Measurements from ENCODE around the gene RAB33A.

RAB33A gene

DNA sequence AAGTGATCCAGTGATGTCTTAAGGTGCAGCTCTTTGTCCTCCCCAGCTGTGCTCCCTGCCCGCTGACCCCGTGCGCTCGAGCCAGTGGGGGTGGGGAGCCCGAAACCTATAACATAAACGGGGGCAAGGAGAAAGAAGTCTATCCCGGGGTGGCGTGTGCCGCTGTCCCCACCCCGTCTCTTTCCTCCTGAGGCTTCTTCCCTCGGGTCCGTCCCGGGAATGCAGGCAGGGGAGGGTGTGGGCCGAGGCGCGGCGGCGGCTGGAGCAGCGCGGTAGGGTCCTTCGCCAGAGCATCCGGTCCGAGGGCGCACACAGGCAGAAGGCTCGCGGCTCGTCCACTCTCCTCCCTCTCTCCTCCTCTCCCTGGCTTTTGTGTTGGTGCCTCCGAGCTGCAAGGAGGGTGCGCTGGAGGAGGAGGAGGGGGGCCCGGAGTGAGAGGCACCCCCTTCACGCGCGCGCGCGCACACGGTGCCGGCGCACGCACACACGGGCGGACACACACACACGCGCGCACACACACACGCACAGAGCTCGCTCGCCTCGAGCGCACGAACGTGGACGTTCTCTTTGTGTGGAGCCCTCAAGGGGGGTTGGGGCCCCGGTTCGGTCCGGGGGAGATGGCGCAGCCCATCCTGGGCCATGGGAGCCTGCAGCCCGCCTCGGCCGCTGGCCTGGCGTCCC is at the start of gene RAB33A:
Gene RAB33A, plus strand, starts transcription at position 517 of the 681 bp plus-strand sequence. Its CDS starts 101 bp downstream, at position 618.
- peak; percentile 51 for DNase-seq

DNA sequence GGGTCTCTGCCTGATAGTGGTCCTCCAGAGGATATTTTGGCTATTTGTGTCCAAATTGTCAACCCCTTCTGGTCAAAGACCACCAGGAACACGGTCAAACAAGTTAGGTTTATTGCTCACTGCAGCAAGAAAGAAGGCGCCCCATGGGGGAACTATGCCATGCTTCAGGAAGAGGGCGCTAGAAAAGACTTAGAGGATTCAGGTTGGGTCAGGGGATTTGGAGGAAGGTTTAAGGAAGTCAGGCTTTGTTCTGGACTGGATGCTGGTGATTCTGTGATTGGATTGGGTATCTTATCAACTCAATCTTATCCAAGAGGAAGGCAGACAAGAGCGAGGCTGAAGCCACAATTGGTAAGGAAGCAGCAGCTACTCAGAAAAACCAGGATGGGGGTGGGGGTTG is 47.2 kb upstream of the RAB33A start:
- no peak for DNase-seq

DNA sequence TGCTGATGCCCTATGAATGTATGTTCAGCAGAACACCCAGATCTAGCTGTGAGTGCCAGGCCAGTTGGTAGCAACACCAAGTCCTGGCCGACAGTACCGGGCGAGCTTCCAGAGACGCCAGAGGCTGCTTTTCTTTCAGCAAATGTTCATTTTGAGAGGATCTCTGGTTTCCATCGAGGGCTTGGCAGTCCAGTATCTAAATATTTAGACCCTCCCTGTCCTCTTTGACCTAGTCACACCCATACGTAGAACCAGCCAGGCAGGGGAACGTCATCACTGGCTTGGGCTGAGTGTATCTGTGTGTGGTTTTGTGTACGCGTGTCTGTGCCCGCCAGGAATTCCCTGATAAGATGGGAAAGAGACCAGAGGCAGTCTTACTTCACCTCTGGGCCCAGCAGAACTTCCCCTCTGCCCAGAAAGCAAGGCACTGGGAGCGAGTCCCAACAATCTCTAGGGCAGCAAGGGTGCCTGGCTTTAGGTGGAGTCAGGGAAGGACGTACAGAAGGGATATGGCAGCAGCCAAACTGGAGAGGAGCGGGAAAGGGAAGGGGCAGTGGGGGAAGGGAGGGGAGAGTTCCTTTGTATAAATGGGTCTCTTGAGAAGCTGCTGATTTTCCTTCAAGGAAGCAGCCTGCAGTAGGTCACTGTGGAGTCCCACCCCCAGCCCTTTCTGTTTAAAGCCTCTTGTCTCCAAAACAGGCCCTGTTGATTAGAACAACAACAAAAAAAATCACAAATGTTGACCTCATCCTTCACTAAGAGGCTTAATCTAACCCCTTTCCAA is 46.5 kb upstream of the RAB33A start:
- DNase-seq = no peak

DNA sequence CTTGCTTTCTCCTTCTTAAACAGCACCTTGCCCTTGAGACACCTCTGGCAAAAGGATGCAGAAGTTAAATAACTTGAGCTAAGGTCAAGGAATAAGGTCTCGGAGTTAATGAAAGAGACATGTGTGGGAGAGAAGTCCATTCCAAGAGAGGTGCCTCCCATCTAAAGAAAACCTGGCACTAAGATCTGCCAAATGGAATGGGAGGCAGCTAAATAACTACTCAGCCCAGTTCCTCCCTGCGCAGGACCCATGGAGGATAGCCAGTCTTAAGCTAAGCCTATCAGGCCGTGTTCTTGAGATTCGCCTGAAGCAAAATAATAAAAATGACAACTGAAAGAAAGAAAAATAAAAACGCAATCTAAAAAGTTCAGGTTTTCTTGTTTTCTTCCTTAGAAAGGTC is 40.8 kb upstream of the RAB33A start:
- no peak for DNase-seq

DNA sequence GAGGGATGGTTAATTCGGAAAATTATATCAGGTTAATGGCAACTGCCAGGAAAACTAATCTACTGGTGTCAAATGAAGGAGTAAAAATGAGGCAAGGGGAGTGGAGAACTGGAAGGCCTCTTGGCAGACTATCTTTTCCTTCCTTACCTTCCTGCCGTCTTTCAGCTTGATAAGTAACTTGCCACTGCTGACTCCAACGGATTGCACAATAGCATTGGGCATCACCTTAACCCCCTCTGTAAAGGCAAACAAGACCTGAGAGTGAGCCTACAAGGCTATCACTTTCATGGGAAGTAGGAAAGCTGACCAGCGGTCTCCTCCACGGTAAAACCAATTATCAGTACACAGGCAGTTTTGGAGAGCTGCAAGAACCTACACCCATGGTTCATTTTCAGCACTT is 35.3 kb upstream of the RAB33A start:
- no peak for DNase-seq

DNA sequence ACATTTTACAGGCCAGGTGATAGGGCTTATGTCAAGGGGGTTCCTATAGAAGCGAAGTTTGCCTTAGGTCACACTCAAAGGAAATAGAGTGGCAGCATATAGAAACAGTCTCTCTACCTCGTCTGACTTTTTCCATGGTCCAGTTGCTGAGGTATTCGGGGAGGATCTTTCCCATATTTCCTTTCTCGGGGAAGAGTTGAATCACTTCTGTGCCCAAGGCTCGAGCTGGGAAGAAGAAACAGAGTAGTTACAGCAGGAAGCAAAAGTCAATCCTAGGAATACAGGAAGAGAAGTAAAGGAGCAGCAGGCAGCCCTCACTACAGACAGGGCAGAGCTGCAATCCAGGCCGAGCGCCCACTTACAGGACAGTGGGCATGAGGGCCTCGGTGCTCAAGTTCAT is 34.8 kb upstream of the RAB33A start:
- no peak for DNase-seq

DNA sequence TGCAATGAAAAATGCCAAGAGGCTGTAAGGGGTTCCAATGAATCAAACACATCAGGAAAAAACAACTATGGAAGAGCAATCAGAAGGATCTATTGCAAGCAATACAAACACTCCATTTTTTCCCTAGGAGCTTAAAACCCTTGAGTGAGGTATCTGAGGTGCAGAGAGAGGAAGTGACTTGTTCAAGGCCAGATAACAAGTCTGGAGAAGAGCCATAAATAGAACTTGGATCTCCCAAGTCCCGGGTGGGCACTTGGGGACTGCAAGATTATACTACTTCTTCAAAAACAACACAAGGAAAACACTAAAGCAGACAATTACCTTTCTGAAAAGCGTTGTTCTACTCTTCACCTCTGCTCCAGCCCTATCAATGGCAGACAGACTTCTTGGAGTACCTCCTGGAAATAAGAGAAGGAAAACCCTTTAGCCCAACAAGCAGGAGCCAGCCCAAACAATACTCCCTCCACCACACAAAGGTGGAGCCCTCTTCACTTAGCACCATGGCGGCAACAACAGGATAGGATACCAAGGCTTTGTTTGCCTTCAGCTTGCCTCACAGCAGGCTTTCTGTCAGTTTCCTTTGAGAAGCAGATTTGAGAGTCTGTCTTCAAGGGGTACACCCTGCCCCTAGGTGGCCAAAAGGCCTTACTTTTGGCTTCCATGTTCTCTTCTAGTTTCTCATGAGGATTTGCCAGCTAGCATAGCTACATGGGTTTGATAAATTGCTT is 32.1 kb upstream of the RAB33A start:
- DNase-seq = no peak

DNA sequence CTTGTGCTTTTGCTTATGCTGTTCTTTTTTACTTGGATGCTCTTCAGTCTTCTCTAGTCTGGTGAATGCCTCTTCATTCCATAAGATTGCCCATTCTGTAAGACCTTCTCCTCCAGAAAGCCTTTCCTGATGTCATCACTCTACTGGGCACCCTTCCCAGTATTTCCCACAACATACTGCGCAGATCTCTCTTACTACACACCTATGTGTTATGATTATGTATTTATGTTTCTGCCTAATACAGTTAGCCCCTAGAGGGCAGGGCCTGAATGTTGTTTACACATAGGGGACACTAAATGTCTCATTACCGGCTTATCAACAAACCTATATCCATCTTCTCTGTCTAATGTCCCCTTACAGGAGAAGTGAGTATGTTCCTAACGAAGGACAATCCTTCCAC is 27.3 kb upstream of the RAB33A start:
- DNase-seq = no peak

DNA sequence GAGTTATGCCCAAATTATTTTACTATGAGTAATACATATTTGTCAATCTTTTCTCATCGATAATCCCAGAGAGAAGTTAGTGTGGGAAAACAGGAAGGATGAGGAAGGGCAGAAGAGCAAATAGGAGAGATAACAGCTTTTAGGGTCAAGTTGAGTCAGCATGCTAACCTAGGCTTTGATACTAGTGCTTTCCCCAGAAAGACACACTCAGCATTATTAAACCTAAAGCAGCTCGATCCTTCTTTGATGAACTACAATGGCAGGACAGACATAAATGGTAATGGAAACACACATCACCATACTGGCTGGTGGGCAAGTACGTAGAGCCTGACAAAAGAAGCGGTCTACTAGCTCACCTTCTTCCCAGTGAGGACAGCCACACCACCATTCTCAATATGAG is 26.6 kb upstream of the RAB33A start:
- no peak for DNase-seq

DNA sequence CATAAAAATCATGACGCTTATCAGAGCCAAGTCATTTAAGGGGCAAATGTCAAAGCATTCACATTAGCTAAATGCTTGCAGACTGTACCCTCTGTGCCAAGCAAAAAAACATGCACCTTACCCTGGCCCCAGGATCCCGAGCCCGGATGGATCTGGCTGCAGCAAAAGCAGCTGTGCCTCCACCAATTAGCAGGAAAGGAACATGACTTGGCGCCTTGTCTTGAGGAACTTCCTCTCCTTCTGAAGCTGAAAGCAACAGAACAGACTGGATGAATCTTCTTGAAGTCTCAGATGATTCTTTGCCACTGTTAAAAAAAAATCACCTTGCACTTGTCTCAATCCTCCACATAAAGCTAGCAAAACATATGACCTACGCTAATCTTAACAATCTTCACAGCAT is 24.1 kb upstream of the RAB33A start:
- no peak for DNase-seq

DNA sequence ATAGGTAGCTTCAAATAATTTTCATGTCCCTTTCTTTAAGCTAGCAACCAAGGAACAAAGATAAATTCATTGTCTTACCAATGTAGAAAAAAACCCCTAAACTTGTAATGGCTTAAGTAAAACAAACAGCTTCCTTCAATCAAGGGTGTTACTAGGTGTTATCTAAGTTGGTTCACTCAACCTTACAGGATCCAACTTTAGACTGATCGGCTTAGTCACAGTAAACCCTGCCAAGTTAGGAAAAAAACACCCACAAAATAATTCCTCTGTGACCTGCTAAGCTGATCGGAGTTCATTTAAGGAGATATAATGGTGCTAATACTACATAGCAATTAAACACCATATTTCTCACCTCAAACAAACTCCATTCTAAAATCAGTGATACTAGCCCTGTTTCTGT is 16.2 kb upstream of the RAB33A start:
- DNase-seq = no peak

DNA sequence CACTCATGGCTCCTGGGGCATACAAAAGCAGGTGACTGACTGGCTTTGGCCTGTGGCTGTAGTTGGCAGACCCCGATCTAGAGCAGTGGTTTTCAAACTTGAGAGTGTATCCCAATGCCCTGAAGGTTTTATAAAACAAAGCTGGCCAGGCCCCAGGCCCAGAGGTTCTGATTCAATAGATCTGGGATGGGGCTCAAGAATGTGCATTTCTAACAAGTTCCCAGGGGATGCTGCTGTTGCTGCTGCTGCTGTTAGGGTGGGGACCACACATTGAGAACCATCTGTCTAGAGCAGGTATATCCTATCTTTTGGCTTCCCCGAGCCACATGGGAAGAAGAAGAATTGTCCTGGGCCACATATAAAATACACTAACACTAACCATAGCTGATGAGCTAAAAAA is 13.5 kb upstream of the RAB33A start:
- DNase-seq = no peak

DNA sequence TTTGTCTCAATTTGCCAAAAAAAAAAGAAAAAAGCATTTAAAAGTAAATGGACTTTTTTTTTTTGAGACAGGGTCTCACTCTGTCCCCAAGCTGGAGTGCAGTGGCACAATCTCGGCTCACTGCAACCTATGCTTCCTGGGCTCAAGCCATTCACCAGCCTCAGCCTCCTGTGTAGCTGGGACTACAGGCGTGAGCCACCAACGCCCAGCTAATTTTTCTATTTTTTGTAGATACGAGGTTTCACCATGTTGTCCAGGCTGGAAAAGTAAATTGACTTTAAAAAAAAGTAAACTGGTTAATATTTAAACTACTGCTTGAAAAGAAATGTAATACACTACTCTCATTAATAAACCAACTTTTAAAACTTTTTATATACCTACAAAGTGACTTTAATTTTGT is 12.0 kb upstream of the RAB33A start:
- DNase-seq = no peak

DNA sequence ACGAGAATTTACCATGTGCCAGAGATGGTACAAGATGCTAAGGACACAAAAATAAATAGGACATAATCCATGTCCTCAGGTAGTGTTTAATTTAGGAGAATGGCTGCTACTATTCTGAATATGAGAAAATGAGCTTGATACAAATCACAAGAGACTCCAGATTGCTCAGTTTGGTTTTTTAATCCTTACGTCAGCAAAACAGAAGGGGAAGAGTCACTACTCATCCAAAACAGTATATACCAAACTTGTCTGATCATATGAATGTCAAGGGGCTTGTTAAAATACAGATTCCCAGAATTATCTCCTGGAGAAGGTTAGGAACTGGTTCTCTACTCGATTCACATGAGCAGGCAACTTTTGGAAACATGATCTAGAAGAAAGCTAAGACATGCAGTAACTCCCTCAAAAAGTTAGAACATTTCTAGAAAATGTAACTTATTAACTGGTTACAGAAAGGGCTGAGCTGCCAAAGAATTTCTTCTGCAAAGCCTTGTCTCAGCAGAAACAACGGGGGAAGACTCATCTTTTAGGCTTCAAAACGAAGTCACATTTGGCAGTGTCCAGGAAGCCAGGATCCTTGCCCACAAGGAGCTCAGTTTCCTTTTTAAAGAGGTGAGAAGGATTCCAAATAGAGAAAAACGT is 9.5 kb upstream of the RAB33A start:
- DNase-seq = no peak

DNA sequence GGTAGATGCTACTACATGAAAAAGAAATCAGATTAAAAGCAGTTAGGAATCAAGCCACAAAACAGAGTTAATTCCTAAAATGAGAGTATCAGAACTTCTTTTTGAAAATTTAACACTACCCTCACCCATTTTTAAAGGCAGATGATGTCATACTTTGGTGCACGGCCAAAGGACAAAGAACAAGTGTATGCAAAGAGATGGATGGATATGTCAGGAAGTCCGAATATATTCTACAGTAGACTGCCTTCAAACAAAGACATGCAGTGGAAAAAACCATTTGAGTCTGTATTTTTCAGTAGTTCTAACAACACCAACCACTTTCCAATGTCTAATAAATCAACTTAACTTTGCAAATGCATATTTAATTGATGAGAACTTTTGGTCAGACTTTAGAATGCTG is 8.4 kb upstream of the RAB33A start:
- DNase-seq = no peak

DNA sequence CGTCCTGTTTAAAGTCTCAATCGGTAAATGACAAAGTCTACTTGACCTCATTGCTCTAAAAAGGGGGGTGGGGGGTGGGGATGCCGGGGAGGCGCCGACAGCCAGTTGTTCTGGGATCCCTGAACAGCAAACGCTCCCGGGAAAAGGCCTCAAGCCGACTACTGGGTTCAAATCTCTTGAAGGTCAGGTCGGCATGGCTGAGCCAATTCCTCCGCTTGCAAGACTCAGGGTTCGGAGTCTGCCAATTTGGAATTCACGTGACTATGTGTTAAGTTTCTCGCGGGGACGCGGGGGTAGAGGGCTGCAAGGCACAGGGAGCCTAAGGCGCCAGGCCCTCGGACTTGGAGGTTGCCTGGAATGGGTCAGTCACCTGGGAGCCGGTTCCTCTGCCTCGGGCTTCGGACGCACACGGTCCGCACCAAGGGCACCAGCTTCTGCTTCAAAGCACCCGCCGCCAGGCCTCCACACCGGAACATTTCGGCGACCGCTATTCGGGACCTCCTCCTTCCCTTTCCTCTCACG is 6.5 kb upstream of the RAB33A start:
- DNase-seq = no peak

DNA sequence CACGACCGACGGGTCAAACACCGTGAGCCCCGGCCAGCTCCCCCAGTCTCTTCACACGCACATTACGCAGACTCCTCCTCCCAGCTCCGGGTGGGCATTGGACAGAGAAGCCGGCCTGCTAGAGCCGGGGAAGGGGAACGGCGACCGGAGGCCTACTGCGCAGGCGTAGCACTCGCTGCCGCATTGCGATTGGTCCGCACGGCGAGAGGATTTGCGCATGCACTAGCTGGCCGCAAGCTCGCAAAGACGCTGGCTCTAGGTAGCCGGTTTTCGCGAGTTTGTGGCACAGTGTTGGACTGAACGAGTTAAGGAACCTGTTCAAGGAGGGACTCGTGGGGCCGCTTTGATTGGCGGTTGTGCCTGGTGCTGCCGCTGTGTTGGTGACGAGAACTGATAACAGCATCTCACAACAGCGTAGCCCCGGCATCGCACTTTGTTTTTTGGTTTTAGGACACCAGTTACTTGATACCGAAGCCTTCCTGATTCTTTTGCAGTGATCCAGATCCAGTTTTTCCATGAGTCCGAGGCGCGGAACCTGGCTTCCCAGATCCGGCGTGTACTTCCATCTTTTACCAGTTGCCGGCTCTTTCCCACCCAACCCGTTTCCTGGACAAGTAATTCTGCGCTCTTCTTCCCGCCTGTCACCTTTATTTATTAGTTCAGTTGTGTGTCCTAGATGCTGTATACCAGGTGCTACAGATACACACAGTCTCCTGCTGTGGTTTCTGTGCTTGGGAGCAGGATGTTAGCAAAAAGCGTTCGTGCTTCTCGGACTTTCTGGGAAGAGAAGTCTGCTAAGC is 5.9 kb upstream of the RAB33A start, which contains the start of gene AIFM1:
Gene AIFM1, minus strand, starts transcription at position 139 of the 800 bp plus-strand sequence. CDS start 185 bp downstream, outside the sequence.
- peak; percentile 91 for DNase-seq

DNA sequence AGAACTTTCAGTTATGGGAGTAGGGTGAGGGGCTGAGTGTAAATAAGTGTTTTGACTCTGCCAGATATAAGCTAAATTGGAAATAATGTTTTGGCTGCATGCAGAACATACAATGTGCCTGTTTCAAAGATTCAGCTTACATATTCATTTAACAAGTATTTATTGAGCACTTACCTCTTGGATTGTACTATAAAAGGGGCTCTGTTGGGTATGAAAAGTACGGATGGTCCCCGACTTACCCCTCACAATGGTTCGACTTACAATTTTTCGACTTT is 5.3 kb upstream of the RAB33A start:
- no peak for DNase-seq

DNA sequence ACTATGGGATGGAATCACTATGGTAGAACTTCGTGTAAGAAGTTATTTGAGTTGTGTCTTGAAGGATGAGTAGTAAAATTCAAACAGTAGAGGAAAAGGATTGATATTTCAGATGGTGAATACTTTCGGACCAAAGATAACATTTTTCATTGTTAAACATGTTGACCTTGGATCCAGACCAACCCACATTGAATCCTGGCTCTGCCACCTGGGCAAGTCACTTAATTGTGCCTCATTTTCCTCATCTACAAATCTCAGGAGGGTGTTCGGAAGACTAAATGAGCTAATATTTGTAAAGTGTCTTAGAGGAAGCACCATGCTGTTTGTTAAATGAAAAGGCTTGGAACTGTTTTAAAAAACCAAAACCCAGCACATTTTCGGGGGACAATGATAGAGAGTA is 4.7 kb upstream of the RAB33A start:
- no peak for DNase-seq

DNA sequence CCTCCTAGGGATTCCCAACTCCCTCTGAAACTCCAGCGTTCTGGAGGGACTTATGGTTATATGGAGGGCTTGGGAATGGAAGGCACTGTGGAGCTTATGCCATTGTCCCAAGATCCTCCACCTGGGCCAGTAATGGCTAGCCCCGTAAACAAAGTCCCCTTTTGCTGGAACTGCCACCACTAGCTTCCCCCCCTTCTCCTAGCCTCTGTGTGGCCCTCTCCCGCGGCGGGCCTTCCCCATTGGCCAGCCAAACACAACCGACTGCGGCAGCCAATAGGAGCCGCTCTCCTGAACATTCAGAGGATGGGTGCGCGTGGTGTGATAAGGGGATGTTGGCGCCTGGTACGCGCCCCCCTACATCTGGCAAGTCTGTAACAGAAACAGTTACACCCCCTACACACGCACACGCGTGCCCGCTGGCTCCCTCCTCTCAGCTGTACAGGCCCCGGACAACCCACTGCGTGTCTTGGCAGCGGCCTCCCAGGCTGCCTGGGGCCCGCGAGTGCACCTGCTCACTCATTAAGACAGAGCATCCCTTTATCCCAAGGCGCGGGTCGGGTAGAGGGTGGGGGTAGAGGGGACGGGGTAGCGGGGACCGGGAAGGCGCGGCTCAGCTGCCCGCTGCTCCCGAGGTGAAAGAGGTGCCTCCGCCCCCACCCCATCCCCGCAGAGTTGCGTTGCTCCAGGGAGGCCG is 863 bp upstream of the RAB33A start:
- peak; percentile 73 for DNase-seq

DNA sequence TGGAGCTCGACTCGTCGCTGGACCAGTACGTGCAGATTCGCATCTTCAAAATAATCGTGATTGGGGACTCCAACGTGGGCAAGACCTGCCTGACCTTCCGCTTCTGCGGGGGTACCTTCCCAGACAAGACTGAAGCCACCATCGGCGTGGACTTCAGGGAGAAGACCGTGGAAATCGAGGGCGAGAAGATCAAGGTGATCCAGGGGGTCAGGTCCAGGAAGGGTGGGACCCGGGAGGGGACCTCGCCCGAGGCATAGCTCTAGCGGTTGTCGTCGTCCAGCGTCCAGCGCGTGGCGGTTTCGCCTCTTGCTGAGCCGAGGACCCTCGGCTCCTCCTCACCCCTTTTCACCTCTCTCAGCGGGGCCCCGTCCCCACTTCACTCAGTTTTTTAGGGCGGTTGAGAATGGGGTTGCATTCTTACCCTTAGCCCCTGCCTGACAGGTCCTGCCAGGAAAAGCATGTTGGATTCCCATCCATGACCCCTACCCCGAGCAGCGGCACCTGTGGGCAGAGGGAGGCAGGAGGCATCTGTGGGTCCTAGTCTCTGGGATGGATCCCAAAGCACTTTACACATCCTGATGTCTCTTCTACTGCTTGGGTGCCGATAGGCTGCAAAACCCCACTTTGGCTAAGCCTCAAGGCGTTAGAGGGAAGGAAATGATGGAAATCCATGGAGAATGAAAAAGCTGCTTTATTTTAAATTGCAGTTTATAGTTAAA is 524 bp downstream of the RAB33A start:
- DNase-seq = no peak

All from CD4-positive, alpha-beta T cell treated with Interleukin-10 for 1 hour (primary cell).